HEK293 (cell line): ENCODE measurements around the gene IZUMO1.

ENCODE experiments used
- GLI4 ChIP-seq: fragments of 450-650 bp; formaldehyde crosslinking; IDR thresholded peaks from 2 replicates; pipeline ENCODE4 v1.5.1; 2016; ENCODE audit warnings: missing biosample characterization, missing genetic modification characterization
- MEIS1 ChIP-seq: sonication (generic); formaldehyde crosslinking; IDR thresholded peaks from 2 replicates; pipeline ENCODE4 v1.8.1; 2022; ENCODE audit warnings: missing genetic modification reagents, mild to moderate bottlenecking, borderline replicate concordance
- PRDM1 ChIP-seq: fragments of 450-650 bp; formaldehyde crosslinking; IDR thresholded peaks from 2 replicates; pipeline ENCODE4; 2016; ENCODE audit warnings: missing biosample characterization, missing genetic modification characterization
- REPIN1 ChIP-seq: fragments of 450-650 bp; formaldehyde crosslinking; IDR thresholded peaks from 2 replicates; pipeline ENCODE4 v1.5.1; 2017; ENCODE audit warnings: missing biosample characterization, missing genetic modification characterization, low read depth
- SCRT2 ChIP-seq: fragments of 450-650 bp; formaldehyde crosslinking; IDR thresholded peaks from 2 replicates; pipeline ENCODE4 v1.5.1; 2016; ENCODE audit warnings: missing biosample characterization, missing genetic modification characterization
- ZBTB10 ChIP-seq: fragments of 450-650 bp; formaldehyde crosslinking; IDR thresholded peaks from 2 replicates; pipeline ENCODE4 v1.5.1; 2016; ENCODE audit warnings: missing biosample characterization, missing genetic modification characterization
- ZBTB11 ChIP-seq: fragments of 450-650 bp; formaldehyde crosslinking; conservative IDR thresholded peaks from 2 replicates; pipeline ENCODE4 v1.5.1; 2016; ENCODE audit warnings: low read depth, missing biosample characterization, missing genetic modification characterization
- ZBTB26 ChIP-seq: fragments of 450-650 bp; formaldehyde crosslinking; optimal IDR thresholded peaks from 2 replicates; pipeline ENCODE3; 2016; ENCODE audit warnings: missing biosample characterization, mild to moderate bottlenecking, missing genetic modification characterization
- ZFP69B ChIP-seq: fragments of 450-650 bp; formaldehyde crosslinking; IDR thresholded peaks from 2 replicates; pipeline ENCODE4 v1.5.1; 2016; ENCODE audit warnings: missing biosample characterization, missing genetic modification characterization
- ZNF10 ChIP-seq: fragments of 450-650 bp; formaldehyde crosslinking; IDR thresholded peaks from 2 replicates; pipeline ENCODE4 v1.5.1; 2017; ENCODE audit warnings: missing biosample characterization, missing genetic modification characterization
- ZNF121 ChIP-seq: fragments of 450-650 bp; formaldehyde crosslinking; IDR thresholded peaks from 2 replicates; pipeline ENCODE4 v1.5.1; 2016; ENCODE audit warnings: missing biosample characterization, missing genetic modification characterization
- ZNF169 ChIP-seq: fragments of 450-650 bp; formaldehyde crosslinking; IDR thresholded peaks from 2 replicates; pipeline ENCODE4 v1.5.1; 2016; ENCODE audit warnings: missing biosample characterization, missing genetic modification characterization
- ZNF19 ChIP-seq: fragments of 450-650 bp; formaldehyde crosslinking; IDR thresholded peaks from 2 replicates; pipeline ENCODE4; 2016; ENCODE audit warnings: missing biosample characterization, missing genetic modification characterization, low read depth
- ZNF221 ChIP-seq: fragments of 450-650 bp; formaldehyde crosslinking; IDR thresholded peaks from 2 replicates; pipeline ENCODE4 v1.5.1; 2017; ENCODE audit warnings: missing biosample characterization, missing genetic modification characterization, borderline replicate concordance
- ZNF223 ChIP-seq: fragments of 450-650 bp; formaldehyde crosslinking; IDR thresholded peaks from 2 replicates; pipeline ENCODE4 v1.5.1; 2016; ENCODE audit warnings: missing biosample characterization, missing genetic modification characterization
- ZNF239 ChIP-seq: fragments of 450-650 bp; formaldehyde crosslinking; IDR thresholded peaks from 2 replicates; pipeline ENCODE4 v1.5.1; 2016; ENCODE audit warnings: missing biosample characterization, missing genetic modification characterization
- ZNF280D ChIP-seq: fragments of 450-650 bp; formaldehyde crosslinking; IDR thresholded peaks from 2 replicates; pipeline ENCODE4 v1.5.1; 2016; ENCODE audit warnings: missing biosample characterization, missing genetic modification characterization
- ZNF311 ChIP-seq: fragments of 450-650 bp; formaldehyde crosslinking; IDR thresholded peaks from 2 replicates; pipeline ENCODE4 v1.5.1; 2017; ENCODE audit warnings: missing biosample characterization, missing genetic modification characterization, borderline replicate concordance
- ZNF354C ChIP-seq: fragments of 450-650 bp; formaldehyde crosslinking; IDR thresholded peaks from 2 replicates; pipeline ENCODE4 v1.5.1; 2016; ENCODE audit warnings: missing biosample characterization, missing genetic modification characterization, low read depth, borderline replicate concordance
- ZNF366 ChIP-seq: fragments of 450-650 bp; formaldehyde crosslinking; conservative IDR thresholded peaks from 2 replicates; pipeline ENCODE4 v1.5.1; 2016; ENCODE audit warnings: missing biosample characterization, missing genetic modification characterization
- ZNF37A ChIP-seq: fragments of 450-650 bp; IDR thresholded peaks from 2 replicates; pipeline ENCODE4 v1.5.1; 2018; ENCODE audit warnings: missing biosample characterization, missing genetic modification characterization
- ZNF426 ChIP-seq: fragments of 450-650 bp; formaldehyde crosslinking; IDR thresholded peaks from 2 replicates; pipeline ENCODE4 v1.5.1; 2017; ENCODE audit warnings: missing biosample characterization, missing genetic modification characterization, mild to moderate bottlenecking, inconsistent platforms, moderate library complexity
- ZNF521 ChIP-seq: fragments of 450-650 bp; formaldehyde crosslinking; IDR thresholded peaks from 2 replicates; pipeline ENCODE4 v1.5.1; 2017; ENCODE audit warnings: missing biosample characterization, mild to moderate bottlenecking, missing genetic modification characterization
- ZNF529 ChIP-seq: fragments of 450-650 bp; formaldehyde crosslinking; IDR thresholded peaks from 2 replicates; pipeline ENCODE4 v1.5.1; 2017; ENCODE audit warnings: missing genetic modification characterization, missing biosample characterization; ENCODE audit not compliant: insufficient replicate concordance
- ZNF585B ChIP-seq: fragments of 450-650 bp; formaldehyde crosslinking; IDR thresholded peaks from 2 replicates; pipeline ENCODE4 v1.5.1; 2016; ENCODE audit warnings: missing biosample characterization, missing genetic modification characterization
- ZNF624 ChIP-seq: fragments of 450-650 bp; formaldehyde crosslinking; IDR thresholded peaks from 2 replicates; pipeline ENCODE4 v1.5.1; 2017; ENCODE audit warnings: missing biosample characterization, missing genetic modification characterization
- ZNF768 ChIP-seq: fragments of 450-650 bp; formaldehyde crosslinking; IDR thresholded peaks from 2 replicates; pipeline ENCODE4 v1.5.1; 2018; ENCODE audit warnings: missing biosample characterization, mild to moderate bottlenecking, missing genetic modification characterization
- ZNF777 ChIP-seq: fragments of 450-650 bp; formaldehyde crosslinking; IDR thresholded peaks from 2 replicates; pipeline ENCODE4 v1.5.1; 2017; ENCODE audit warnings: missing biosample characterization, missing genetic modification characterization, borderline replicate concordance
- ZSCAN23 ChIP-seq: fragments of 450-650 bp; formaldehyde crosslinking; IDR thresholded peaks from 2 replicates; pipeline ENCODE4 v1.5.1; 2016; ENCODE audit warnings: missing biosample characterization, missing genetic modification characterization

Gene IZUMO1

GRCh38 chr19:48720613-48721296, 26.0 kb downstream of the IZUMO1 start (continued):
- no peak for TF ChIP-seq ZNF585B
- TF ChIP-seq ZNF768 (tag by site-specific recombination), result no peak
- TF ChIP-seq ZFP69B, result no peak
- no peak for TF ChIP-seq REPIN1 (tag by site-specific recombination)
- peak; percentile 60 for TF ChIP-seq ZNF366 (tag by site-specific recombination)
- TF ChIP-seq PRDM1, result no peak
- TF ChIP-seq ZNF37A (tag by site-specific recombination), result no peak
- peak; percentile 81 for TF ChIP-seq ZBTB26 (tag by site-specific recombination)
- TF ChIP-seq ZNF521 (tag by site-specific recombination), result no peak
- no peak for TF ChIP-seq ZNF426 (tag by site-specific recombination)
- TF ChIP-seq ZNF777 (tag by site-specific recombination), result no peak
- no peak for TF ChIP-seq ZNF239
- TF ChIP-seq ZNF169 (tag by site-specific recombination), result no peak
- 0 out of 2 replicates have a peak, but pooled peaks have one; percentile 8 for TF ChIP-seq ZBTB10 (tag by site-specific recombination)
- no peak for TF ChIP-seq ZNF221 (tag by site-specific recombination)
- TF ChIP-seq MEIS1 (CRISPR knock-in tag), result no peak
- no peak for TF ChIP-seq ZSCAN23 (tag by site-specific recombination)
- no peak for TF ChIP-seq ZNF280D (tag by site-specific recombination)
- no peak for TF ChIP-seq GLI4 (tag by site-specific recombination)
- no peak for TF ChIP-seq ZNF529 (tag by site-specific recombination)
- TF ChIP-seq ZNF624 (tag by site-specific recombination), result no peak
- TF ChIP-seq ZNF10 (tag by site-specific recombination), result no peak
- TF ChIP-seq ZNF311 (tag by site-specific recombination), result no peak
- TF ChIP-seq ZNF19 (tag by site-specific recombination), result no peak
- TF ChIP-seq ZBTB11 (tag by site-specific recombination), result peak; percentile 38; the same call in 1 of the 2 replicates
- TF ChIP-seq SCRT2 (tag by site-specific recombination), result no peak
- TF ChIP-seq ZNF121 (tag by site-specific recombination), result no peak
- no peak for TF ChIP-seq ZNF354C (tag by site-specific recombination)
- no peak for TF ChIP-seq ZNF223
- TF ChIP-seq, all 188 proteins: peak for 33
